Activated CD4-positive, alpha-beta T cell treated with anti-CD3 and anti-CD28 coated beads for 24 hours (primary cell): ENCODE measurements around the gene PTPRK.

Experiments
- DNase-seq, 2 donors: peaks; one replicate each; pipeline ENCODE4 v3.0.0-alpha.2; 2020; ENCODE audit warnings: low read depth in 2 of 2

PTPRK gene

DNA sequence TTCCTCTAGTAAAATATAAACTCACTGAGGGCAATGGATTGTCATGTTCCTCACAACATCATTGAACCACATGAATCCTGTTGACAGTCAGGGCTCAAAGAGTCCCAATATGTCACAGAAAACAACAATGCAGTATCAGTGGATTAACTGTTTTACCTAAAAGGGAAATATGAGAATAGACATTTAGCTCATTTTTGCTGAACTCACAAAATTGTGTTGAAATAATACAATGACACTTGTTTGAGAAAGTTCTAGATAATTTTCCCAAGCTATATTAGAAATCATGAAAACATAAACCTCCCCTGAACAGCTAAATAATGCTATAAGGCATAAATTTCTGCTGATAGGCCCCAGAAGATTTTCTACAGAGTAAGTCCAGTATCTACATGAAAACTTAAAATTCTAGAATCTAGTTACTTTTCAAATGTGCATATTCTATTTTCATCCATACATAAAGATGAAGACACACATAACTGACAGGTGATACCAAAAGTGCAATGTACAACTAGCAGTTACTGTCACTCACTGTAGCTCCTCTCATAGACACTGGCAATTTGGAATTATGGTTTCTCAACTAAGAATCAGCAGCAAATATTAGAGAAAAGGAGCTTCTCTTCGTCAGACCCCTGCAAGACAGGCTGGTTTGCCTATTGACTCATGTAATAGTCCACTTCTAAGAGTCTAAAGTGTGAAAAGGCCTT lies 269.9 kb downstream of the PTPRK start:
- DNase-seq = no peak

DNA sequence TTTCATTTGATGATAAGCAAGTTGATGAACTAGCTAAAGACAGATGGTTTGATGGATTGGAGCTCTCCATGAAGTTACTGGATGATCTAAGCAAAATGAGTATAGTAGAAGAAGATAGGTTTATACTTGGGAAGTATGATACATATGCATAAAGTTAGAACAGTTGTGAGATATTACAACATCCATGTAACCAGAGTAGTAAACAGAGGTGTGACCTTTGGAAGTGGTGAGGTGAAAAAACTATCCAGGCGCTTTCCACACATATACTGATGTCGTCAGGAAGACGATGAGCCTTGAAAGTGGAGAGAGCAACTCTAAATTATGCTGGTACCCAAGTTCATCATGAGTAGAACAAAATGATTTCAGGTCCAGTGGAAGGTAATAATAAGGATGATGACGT lies 271.0 kb downstream of the PTPRK start:
- DNase-seq = no peak

DNA sequence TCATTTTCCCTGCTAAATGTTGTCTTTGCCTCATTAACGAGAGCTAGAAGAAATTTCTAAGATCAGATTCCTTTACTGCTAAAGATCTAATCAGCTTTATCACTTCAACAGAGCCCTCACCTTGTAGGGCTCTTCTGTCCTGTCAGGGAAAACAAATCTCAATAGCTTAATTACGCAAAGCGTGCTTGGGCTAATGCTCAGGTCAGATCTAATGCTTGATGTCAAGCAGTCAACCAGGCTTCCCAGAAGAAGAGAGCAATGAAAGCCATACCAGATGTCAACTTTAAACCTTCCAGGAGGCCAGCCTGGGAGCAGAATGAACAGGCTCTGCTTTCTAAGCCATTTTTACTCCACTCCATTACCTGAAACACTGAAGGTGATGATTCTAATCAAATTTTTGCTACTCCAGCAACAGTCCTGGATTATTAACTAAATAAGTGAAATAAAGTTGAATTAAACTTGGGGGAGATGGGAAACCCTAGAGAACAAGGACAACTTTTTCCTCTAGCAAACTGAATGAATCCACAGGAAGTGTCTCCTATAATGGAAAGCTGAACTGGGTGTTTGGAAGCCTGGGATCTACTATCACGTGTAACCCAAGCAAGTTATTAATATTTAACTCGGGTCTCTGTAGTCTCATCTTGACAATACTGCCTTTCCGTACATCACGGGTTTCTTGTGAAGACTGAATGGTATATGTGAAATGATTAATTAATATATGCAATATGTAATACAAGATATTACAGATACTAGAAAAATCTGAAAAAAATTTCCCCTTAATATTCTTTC lies 273.7 kb downstream of the PTPRK start:
- DNase-seq = no peak

DNA sequence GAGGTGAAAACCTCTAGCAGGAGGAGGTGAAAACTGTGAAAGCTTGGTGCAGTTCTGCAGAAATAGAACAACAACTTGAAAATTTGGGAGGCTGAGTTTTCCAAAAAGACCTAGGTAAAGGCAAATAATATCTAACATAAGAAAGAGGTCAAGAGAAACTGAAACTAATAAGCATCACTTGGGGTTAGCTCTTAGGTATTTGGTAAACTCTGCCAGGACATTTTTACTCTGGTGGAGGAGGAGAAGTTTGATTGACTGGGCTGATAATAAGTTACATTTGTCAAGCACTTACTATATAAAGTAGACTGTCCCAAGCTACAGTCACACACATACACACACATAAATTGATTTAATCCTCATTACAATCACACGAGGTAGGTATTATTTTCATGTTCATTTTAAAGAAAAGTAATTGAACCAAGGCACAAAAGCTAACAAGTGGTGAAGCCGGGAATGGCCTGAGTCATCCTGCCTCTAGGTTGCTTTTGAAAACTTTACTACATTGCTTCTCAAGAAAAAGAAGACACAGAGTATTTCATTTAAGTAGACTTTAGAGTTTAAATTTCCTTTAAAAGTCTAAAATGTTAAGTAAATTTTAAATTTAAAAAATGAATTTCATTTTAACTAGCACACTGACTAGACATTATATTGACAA lies 275.5 kb downstream of the PTPRK start:
- DNase-seq = no peak

DNA sequence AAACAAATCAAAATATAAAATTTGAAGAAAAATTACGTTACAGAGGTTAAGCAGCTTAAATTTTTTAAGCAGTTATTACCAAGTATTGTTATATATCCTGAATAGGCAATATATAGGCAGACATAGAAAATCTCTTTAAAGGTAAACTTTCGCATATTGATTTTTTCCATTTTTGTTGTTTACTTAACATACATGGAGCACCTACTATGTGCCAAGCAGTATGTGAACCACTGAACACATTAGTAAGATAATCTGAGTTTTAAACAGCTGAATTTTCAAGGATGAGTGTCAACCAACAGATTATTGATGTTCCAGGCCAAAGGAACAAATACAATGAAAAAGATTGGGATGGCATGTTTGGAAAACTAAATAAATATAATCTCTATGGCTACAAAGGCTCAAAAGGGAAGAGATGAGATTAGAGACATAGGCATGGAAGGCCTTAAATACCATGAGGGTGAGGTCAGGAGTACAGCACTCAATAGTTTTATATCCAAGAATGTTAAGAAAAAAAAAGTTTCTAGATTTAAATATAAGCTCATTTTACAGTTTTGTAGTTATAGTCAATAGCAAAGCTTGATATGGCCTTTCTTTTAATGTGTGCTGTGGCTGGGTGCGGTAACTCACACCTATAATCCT lies 277.5 kb downstream of the PTPRK start:
- DNase-seq = no peak

DNA sequence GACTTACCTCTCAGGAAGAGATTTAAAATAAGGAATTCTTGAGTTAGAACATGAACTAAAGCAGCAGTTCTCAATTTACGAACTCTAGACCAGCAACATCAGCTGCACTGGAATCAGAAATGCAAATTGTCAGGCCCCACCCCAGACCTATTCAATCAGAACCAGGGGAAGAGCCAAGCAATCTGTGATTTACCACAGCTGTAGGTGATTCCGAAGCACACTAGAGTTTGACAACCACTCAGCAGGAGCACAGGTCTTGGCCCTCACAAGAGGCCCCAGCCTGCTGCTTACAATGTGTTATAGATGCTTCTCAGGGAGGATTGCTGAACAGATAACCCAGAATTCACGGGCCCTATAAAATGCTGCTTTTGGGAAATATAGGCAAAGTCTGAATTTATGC lies 279.2 kb downstream of the PTPRK start:
- no peak for DNase-seq

DNA sequence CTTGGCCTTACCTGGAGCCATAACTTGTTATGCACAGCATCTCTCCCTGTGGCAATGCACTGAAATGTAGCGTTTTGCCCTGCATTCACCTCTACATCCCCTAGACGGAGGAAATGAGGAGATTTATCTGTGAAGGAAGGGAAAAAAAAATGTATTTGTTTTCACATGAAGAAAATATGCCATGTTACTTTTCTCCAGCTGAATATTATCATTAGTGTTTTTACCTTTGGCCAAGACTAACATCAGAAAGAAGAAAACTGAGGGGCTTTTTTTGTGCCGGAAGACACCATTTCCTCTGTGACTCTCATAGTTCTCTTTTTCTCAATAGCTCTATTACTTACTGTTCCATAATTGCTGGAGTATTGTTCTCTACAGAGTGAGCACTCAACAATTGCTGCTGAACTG lies 280.4 kb downstream of the PTPRK start:
- DNase-seq = no peak

DNA sequence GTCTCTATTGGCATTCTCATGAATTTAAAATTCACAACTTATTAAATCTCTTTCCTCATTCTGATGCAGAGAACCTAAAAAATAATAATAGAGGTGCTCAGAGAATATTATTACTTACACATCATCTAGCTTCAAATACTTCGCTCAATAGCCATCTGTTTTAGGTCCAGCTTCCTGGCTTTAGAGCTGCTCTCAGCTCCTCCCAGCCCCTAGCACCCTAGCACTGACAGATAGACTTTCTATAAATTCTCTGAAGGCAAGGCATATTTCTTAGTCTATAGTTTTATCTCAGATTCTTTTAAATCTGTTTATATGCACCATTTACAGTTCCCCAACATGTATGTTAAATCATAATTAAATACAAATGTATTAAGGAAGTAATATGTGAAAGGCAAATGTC lies 281.3 kb downstream of the PTPRK start:
- DNase-seq = no peak

DNA sequence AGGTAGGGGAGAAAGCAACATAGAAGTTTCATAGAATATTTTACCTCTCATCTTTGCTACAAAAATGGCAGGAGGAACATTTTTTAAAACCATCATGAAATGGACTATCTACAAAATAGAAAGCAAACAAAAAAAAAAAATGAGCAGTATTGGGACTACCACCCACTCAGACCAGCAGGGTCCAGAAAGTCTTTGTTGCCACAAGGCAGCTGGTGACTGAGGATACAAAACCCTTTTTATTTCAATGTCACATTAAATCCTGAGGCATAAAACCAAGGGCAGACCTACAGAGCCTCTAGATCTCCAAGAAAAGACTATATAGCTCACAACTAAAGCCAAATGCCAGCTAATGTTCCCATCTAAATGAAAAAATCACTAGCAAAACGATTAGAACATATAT lies 282.2 kb downstream of the PTPRK start:
- DNase-seq = no peak

DNA sequence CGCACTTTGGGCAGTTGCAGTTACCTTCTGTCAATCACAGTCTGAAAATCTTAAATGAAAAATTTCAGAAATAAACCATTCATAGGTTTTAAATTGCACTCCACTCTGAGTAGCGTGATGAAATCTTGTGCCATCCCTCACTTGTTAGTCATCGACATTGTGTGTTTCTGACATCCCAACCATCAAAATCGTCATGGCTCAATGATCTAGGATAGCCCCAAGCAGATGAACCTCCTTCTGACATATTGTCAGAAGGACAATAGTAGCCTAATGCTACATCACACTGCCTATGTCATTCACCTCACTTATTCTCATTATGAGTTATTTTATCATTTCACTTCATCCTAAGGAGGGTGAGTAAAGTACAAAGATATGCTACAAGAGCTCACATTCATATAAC lies 284.8 kb downstream of the PTPRK start:
- DNase-seq = no peak

DNA sequence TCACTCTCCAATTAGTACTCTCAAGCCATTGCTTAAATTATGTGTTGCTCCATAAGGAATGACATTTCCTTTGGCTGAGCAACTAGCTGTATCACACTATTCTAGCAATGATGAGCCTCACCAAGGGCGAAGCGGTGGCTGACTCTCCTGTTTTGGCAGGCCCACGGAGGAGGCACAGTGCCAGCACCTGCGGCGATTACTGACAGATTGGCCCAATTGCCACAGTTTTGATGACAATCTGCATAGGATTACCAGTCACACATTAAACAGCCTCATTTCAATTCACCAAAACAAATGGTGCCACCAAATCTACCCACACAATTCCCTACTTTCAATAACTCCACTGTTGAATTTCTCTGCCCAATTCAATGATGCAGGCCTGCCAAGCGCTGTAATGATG lies 286.9 kb downstream of the PTPRK start:
- DNase-seq = no peak

DNA sequence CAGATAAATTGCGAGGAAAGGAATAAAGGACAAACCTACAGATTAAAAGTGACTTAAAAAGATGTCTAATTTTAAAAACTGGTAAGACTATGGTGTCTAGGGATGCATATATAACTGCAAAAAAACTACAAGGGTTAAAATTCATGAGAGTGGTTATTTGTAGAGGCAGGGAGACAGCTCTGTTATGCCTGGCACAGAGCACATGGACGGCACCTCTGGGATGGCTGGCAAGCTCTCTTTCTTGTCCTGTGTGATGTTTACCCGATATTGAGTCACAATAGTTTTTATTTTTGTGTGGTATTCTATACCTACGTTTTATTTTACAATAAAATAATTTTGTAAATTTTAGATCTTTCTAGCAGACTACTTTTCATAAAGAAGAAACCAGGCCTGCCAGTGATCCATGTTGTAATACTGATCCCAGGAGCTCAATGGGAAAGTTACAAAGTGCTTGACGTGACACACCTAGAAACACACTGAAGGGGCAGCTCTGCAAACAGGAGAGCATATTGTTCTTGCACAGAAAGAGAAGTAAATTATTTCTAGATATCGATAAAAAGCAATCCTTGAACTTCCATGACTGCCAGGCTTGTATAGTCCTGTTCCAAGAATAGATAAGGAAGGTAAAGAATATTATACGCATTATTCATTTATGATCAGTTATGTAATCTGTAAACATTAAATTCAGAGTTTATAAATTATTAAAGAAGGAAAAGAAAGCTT lies 290.0 kb downstream of the PTPRK start:
- no peak for DNase-seq

DNA sequence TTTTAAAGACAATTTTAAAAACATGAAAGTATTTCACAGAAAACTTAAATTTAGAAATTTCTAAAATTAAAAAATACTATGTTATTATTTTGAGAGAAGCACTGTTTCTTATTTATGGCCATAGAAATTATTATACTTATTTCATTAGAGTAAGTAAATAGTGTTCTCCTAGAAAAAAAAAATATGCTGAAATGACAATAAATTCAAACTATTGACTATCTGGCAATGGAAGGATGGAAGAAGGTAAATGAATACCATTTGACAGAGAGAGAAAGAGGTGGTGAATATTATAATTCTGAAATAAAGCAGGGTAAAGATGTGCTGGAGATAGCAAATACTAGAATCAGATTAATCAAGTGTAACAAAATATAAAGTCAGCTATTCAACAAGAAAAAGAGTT lies 294.8 kb downstream of the PTPRK start:
- DNase-seq = no peak

DNA sequence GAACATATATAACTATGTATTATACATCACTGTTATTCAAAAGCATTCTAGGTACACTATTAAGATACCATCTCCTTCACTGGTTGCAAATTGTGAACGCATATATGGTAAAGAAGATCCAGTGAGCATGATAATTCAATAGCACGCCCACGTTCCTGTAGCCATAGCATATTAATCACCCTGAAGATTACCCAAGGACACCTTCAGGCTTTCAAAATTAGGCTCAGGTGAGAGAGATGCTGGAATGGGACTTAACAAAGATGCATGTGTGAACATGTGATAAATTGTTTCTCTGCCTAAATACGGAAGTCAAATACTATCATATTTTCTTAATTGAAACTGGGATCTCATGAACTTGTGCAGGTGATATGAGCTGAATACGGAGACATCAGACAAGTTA lies 303.5 kb downstream of the PTPRK start:
- DNase-seq = no peak

DNA sequence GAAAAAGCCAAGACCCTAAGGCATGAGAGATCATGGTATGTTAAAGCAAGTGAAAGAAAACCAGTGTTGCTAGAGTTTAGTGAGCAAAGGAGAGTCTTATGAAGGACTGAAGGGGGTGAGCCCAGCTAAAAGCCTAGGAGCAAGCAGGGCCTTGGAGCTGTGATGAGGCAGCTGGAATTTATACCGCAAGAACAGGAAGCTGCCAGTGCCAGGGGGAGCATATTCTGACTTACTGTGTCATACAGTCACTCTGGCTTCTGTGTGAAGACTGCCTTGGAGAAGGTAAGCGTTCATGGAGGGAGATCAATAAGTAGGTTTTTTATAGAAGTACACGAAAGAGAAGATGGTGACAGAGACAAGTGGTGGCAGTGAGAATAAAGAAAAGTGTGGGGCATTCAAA lies 310.6 kb downstream of the PTPRK start:
- DNase-seq = no peak

DNA sequence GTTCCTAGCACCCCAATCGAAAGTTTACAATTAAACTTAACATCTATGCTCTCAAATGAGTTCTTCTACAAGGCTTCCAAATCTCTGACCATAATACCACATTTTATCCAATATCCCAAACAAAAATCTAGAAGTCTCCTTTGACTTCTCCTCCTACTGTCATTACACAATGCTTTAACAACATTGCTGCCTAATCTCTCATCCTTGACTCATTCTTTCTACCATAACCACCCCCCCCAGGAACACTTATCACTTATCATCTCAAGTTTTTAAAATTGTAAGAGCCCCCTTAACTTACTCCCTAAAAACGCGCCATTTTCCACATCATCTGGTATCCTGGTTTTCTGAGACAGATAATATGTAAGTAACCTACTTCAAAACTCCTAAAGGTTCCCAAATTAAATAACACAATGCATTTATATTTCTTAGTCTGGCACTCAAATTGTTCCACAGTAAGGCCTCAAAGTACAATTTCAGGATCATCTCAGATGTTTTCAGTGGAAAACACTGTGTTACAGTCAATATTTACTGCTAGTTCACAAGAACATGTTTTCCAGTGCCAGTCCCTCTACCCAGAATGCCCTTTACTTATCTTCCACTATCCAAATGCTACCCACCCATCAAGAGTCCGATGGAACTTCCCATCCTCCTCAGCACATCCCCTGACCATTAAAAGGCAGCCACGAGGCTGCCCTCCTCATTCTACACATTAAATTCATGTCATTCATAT lies 311.4 kb downstream of the PTPRK start:
- DNase-seq = no peak

DNA sequence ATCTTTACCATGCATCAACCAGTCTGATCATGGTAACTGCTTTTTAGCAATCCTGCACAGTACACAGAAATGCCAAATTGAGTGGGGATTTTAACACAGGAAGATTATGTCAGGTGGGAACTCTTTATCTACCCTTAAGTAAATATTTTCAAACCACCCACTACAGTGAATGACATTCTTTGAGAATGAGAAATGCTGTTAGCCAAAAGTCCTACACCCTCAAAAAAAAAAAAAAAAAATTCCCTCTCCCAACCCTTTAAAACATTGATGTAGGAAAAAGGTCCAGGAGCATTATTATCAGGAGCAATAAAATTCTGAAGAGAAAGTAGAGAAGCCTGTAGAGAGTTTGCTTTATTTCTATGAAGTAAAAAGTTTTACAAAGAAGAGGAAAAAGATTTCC lies 312.3 kb downstream of the PTPRK start:
- no peak for DNase-seq

DNA sequence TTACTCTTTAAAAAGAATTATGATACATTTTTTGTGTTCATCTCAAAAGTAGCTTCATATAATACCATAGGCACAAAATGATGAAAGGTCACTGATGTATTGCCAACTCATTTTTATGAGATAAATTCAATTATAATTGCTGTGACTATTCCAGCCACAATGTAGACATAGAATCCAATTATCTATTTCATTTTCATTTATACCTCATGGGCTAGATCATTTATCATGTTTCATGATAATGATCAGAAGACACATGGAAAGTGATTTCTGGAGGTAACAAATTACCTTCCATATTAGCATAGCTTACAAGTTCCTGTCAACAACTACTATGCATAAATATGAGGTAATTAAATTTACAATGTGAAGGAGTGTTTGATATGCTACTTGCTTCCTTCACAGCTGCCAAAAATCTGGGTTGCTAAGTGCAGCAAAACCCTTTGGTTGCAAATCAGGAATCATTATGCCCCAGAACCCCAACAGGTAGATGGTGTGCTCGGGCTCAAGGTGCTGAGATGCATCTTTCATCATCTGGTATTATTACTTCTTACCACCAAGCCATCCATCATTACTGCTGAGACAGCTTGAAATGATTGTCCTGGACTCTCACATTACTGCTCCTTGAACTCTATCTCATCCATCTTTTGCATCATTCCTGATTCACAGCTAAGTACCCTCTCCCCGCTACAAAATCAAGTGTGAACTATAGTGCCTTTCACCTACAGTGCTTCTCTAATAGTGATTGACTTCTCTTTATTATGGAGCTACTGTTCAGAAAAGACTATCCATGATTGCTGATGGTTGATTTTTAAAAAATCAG lies 313.6 kb downstream of the PTPRK start:
- no peak for DNase-seq

DNA sequence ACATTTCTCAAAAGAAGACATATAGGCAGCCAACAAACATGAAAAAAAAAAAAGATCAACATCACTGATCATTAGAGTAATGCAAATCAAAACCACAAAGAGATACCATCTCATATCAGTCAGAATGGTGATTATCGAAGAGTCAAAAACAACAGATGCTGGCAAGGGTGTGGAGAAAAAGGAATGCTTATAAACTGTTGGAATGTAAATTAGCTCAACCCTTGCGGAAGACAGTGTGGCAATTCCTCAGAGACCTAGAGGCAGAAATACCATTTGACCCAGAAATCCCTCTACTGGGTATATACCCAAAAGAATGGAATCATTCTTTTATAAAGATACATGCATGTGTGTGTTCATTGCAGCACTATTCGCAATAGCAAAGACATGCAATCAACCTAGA lies 315.8 kb downstream of the PTPRK start:
- DNase-seq = no peak

DNA sequence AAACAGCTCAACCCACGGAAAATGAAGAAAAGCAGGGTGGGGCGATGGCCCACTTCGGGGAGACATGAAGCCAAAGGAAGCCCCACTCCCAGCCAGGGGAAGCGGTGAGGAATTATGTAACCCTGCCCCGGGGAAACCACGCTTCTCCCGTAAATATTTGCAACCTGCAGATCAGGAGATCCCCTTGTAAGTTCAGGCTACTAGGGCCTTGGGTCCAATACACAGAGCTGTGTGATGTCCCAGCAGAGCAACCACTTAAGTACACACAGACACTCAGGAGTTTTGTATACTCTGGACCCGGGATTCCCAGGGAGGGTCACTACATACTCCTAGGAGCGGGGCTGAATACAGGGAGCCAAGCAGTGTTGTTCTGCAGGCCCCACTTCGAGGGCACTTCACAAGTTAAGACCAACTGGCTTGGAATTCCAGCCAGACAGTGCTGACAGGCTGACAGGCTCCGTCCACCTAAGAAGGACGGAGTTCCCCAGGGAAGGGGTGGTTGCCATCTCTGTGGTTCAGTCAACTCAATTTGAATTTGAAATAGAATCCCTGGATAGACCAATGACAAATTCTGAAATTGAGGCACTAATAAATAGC lies 318.1 kb downstream of the PTPRK start:
- DNase-seq = no peak
